OCI-LY1 (cell line): ENCODE results near the gene GRK1.

Experiments used
- H2AFZ ChIP-seq: fragments of 200-600 bp; sonication (generic), shearing (Covaris generic); 2 replicates; pipeline ENCODE4 v1.6.0; 2014; ENCODE audit warnings: antibody characterized with exemption, mild to moderate bottlenecking, low read length
- H3F3A ChIP-seq: fragments of 200-600 bp; sonication (generic), shearing (Covaris generic); 2 replicates; pipeline ENCODE4 v1.6.0; 2014; ENCODE audit warnings: mild to moderate bottlenecking, antibody characterized with exemption, low read length, moderate library complexity; ENCODE audit not compliant: insufficient read depth
- H3K27ac ChIP-seq: fragments of 200-600 bp; sonication (generic); 2 replicates; pipeline ENCODE4 v1.5.1; 2014; ENCODE audit warnings: low read length, mixed run types, mild to moderate bottlenecking, low read depth; ENCODE audit not compliant: poor library complexity, severe bottlenecking
- H3K27me3 ChIP-seq: fragments of 200-600 bp; sonication (generic); 2 replicates; pipeline ENCODE4 v1.6.0; 2014; ENCODE audit warnings: antibody characterized with exemption, mild to moderate bottlenecking, low read length, moderate library complexity; ENCODE audit not compliant: insufficient read depth
- H3K36me3 ChIP-seq: fragments of 200-600 bp; sonication (generic); 2 replicates; pipeline ENCODE4 v1.6.1; 2014; ENCODE audit warnings: mild to moderate bottlenecking, antibody characterized with exemption, low read length, moderate library complexity, mixed read lengths; ENCODE audit not compliant: insufficient read depth
- H3K4me1 ChIP-seq: fragments of 200-600 bp; sonication (generic); 2 replicates; pipeline ENCODE4 v1.5.1; 2014; ENCODE audit warnings: mild to moderate bottlenecking, low read length, moderate library complexity; ENCODE audit not compliant: insufficient read depth, severe bottlenecking
- H3K4me2 ChIP-seq: fragments of 200-600 bp; sonication (generic), shearing (Covaris generic); 2 replicates; pipeline ENCODE4 v1.6.1; 2014; ENCODE audit warnings: low read length
- H3K4me3 ChIP-seq: fragments of 200-600 bp; sonication (generic); 2 replicates; pipeline ENCODE4 v1.5.1; 2014; ENCODE audit warnings: low read length, low read depth, mild to moderate bottlenecking, mixed read lengths; ENCODE audit not compliant: poor library complexity, severe bottlenecking
- H3K79me2 ChIP-seq: fragments of 200-600 bp; shearing (Covaris generic); 2 replicates; pipeline ENCODE4 v1.6.1; 2016; ENCODE audit warnings: mixed run types, low read length, mixed read lengths; ENCODE audit not compliant: insufficient read depth
- H3K9ac ChIP-seq: fragments of 200-600 bp; sonication (generic), shearing (Covaris generic); 2 replicates; pipeline ENCODE4 v1.6.1; 2014; ENCODE audit warnings: mild to moderate bottlenecking, low read length, mixed read lengths
- H3K9me2 ChIP-seq: fragments of 200-600 bp; sonication (generic), shearing (Covaris generic); 2 replicates; pipeline ENCODE4 v1.6.1; 2014; ENCODE audit warnings: low read depth, mild to moderate bottlenecking, low read length, mixed read lengths
- H3K9me3 ChIP-seq: fragments of 200-600 bp; shearing (Covaris generic); 2 replicates; pipeline ENCODE4 v1.6.1; 2014; ENCODE audit warnings: low read length, mixed read lengths
- H4K20me1 ChIP-seq: fragments of 200-600 bp; sonication (generic), shearing (Covaris generic); 2 replicates; pipeline ENCODE4 v1.6.0; 2016; ENCODE audit warnings: mild to moderate bottlenecking, low read length; ENCODE audit not compliant: insufficient read depth
- EZH2 ChIP-seq: fragments of 200-600 bp; sonication (generic), shearing (Covaris generic); IDR thresholded peaks from 2 replicates; pipeline ENCODE4 v1.8.0; 2017; ENCODE audit warnings: borderline replicate concordance, mixed run types, mild to moderate bottlenecking, antibody characterized with exemption, low read length, moderate library complexity, mixed read lengths
- TF ChIP-seq, protein P1 (sequence below): fragments of 200-600 bp; sonication (generic), shearing (Covaris generic); IDR thresholded peaks from 2 replicates; pipeline ENCODE4 v1.5.1; 2017; ENCODE audit warnings: mild to moderate bottlenecking, antibody characterized with exemption, low read length, moderate library complexity, mixed read lengths

The GRK1 gene

DNA sequence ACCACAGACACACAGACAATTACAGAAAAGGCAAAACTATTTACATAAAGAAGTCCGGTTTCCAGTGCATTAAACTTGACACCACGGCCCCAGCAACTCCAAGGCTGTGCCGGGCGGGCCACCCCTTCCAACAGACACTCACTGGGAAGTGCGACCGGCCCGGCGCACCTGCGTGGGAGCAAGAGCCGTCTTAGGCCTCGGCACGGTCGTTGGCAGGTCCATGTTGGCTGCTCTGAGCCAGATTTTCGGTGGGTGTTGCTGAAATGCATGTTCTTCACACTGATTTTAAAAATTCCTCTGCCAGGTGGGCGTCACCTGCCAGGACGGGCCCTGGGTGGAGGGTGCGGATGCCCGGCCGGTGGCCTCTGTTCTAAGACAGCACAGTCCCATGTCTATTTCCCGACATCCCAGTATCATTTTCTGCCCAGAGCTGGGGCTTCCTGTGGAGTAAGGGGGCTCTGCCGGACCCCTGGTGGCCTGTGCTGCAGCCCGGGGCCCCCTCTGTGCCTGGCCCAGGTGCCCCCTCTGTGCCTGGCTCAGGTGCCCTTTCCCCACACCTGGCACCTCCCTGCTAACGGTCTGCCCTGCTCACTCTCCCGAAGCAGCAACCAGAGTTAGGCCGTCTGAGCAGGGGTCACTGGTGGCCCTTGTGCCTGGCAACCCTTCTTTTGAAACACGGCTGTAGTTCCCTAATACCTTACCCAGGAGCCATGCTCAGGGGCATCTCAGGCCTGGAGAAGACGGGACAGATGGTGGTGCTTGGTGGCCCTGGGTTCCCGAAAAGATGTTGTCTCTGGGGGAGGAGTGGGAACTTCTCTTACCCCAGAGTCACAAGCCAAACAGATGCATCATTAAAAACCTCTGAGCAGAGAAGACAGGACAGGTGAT, 101.2 kb downstream of the GRK1 start:
- Histone ChIP-seq H3K9me3 (no peaks in the 10 kb centered on the region), H3K9ac (no peak overlapping the region), H2AFZ (no peak overlapping the region), H3K9me2 (no peaks in the 10 kb centered on the region), H3K79me2 (no peaks in the 10 kb centered on the region), H3K27ac (no peak overlapping the region), H3K36me3 (no peaks in the 10 kb centered on the region), H4K20me1 (no peaks in the 10 kb centered on the region), H3F3A (no peaks in the 10 kb centered on the region), H3K27me3 (peaks cover 11% of the 10 kb centered on the region; the same call in 1 of the 2 replicates), H3K4me2 (no peak overlapping the region), H3K4me1 (no peaks in the 10 kb centered on the region), H3K4me3 (no peak overlapping the region)
- TF ChIP-seq, protein P1, sequence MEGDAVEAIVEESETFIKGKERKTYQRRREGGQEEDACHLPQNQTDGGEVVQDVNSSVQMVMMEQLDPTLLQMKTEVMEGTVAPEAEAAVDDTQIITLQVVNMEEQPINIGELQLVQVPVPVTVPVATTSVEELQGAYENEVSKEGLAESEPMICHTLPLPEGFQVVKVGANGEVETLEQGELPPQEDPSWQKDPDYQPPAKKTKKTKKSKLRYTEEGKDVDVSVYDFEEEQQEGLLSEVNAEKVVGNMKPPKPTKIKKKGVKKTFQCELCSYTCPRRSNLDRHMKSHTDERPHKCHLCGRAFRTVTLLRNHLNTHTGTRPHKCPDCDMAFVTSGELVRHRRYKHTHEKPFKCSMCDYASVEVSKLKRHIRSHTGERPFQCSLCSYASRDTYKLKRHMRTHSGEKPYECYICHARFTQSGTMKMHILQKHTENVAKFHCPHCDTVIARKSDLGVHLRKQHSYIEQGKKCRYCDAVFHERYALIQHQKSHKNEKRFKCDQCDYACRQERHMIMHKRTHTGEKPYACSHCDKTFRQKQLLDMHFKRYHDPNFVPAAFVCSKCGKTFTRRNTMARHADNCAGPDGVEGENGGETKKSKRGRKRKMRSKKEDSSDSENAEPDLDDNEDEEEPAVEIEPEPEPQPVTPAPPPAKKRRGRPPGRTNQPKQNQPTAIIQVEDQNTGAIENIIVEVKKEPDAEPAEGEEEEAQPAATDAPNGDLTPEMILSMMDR: no peak
- TF ChIP-seq EZH2: no peak

DNA sequence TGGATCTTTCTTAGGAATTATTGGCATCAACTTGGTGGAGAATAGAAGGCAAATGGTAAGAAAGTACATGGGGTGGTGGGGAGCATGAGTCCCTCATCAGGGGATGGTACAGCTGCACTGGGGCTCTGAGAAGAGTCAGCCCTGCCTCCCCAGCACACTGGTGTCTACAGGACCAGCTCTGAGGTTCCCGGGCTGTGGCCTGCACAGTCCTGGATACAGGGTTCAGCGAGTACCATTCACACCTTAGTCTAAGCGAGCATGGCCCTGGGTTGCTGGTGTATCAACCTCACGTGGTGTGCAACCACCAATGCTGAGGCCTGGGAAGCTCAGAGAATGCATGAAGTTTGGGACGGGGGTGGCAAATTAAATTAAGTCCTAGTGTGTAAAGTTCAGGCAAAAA, 102.1 kb downstream of the GRK1 start:
- Histone ChIP-seq H3K27me3 (peaks cover 11% of the 10 kb centered on the region; the same call in 1 of the 2 replicates), H3K79me2 (no peaks in the 10 kb centered on the region), H3K9me3 (no peaks in the 10 kb centered on the region), H4K20me1 (no peaks in the 10 kb centered on the region), H3F3A (no peaks in the 10 kb centered on the region), H2AFZ (no peak overlapping the region), H3K4me3 (no peak overlapping the region), H3K4me2 (no peak overlapping the region), H3K27ac (no peak overlapping the region), H3K9ac (no peak overlapping the region), H3K9me2 (no peaks in the 10 kb centered on the region), H3K36me3 (no peaks in the 10 kb centered on the region), H3K4me1 (no peaks in the 10 kb centered on the region)
- TF ChIP-seq, protein P1: no peak
- no peak for TF ChIP-seq EZH2

DNA sequence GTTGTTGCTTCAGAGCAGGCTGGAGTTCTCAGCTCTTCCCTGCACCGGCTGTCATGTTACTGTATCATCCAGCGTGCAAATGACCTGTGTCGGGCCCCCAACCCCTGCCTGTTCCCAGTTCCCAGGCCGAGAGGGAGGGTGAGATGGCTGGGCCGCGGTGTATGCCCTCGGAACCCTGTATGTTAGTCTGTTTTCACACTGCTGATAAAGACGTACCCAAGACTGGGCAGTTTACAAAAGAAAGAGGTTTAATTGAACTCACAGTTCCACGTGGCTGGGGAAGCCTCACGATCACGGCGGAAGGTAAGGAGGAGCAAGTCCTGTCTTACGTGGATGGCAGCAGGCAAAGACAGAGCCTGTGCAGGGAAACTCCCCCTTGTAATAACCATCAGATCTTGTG, 102.9 kb downstream of the GRK1 start:
- Histone ChIP-seq H3K27me3 (peaks cover 11% of the 10 kb centered on the region; the same call in 1 of the 2 replicates), H3F3A (no peaks in the 10 kb centered on the region), H3K79me2 (no peaks in the 10 kb centered on the region), H3K9ac (no peak overlapping the region), H4K20me1 (no peaks in the 10 kb centered on the region), H3K9me2 (no peaks in the 10 kb centered on the region), H2AFZ (no peak overlapping the region), H3K36me3 (no peaks in the 10 kb centered on the region), H3K9me3 (no peaks in the 10 kb centered on the region), H3K4me3 (no peak overlapping the region), H3K27ac (no peak overlapping the region), H3K4me1 (no peaks in the 10 kb centered on the region), H3K4me2 (no peak overlapping the region)
- no peak for TF ChIP-seq EZH2
- TF ChIP-seq, protein P1: no peak
